GM19351 (cell line): ENCODE measurements around the gene MPC1L.
"Not testable (repeated sequence)": the region's sequence is repeated elsewhere in the genome, so short reads cannot be mapped to it uniquely, and the experiment has no call there.

Source experiments
- ATAC-seq: cut with Tn5 transposase; IDR thresholded peaks from one replicate; pipeline ENCODE4 v1.9.1; 2021; ENCODE audit warnings: mild to moderate bottlenecking, moderate library complexity; ENCODE audit not compliant: unreplicated experiment

Gene MPC1L

DNA sequence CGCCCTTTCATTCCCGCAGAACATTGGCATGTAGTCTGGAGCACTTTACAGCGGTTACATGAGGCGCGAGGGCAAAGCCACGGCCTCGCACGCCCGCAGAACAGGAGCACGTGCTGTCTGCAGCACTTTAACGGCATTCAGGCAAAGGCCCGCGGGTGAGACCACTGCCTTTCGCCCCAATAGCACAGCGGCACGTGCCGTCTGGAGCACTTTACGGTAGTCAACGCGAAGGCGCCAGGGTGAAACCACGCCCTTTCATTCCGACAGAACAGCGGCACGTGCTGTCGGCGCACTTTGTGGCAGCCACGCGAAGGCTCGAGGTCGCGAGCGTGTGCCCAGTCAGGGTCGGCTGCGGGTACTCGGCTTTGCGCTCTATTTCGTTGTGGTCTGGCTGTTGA lies at the start of gene MPC1L:
TSS of gene MPC1L (plus strand) at position 290 of the 398 bp plus-strand sequence. CDS start 138 bp downstream, outside the sequence.
- ATAC-seq, result no peak

DNA sequence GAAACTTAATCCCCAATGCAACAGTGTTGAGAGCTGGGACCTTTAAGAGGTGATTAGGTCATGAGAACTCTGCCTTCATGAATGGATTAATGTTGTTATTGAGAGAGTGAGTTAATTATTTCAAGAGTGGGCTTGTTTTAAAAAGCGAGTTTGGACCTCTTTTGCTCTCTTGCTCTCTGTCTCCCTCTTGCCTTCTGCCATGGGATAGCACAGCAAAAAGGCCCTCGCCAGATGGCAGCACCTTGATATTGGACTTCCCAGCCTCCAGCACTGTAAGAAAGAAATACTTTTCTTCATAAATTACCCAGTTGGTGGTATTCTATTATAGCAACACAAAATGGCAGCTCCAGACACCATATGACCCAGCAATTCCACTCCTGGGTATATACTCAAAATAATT lies 49.5 kb upstream of the MPC1L start:
- ATAC-seq, result no peak

DNA sequence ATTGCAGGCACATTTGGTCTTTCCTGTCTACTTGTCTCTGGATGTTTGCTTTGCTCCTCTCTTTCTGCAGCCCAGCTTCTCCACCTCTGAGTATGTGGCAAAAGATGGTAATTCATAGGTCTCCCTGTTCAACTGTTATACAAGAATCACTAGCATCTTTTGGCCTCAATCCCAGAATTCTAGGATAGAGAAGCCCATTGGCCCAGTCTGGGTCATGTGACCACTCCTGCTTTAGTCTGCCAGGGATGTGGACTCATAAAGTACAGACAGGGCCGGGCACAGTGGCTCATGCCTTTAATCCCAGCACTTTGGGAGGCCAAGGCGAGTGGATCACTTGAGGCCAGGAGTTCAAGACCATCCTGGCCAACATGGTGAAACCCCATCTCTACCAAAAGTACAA lies 47.8 kb upstream of the MPC1L start:
- not testable (repeated sequence) for ATAC-seq

DNA sequence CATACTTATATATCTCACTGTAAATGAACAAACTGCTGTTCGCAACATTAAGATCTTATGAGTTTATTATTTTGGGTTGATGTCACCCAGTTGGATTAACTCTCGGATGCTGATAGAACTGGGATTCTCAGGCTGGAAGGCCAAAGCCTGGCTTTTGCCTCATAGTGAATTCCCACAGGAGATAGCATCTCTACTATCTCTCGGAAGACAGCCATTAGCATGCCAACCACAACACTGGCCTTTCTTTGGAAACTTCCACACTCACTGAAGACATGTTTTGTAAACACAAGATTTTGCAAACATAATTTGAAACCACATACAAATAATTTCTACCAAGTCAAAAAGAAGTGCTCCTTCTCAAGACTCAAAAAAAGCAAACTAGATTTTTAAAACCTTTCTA lies 46.9 kb upstream of the MPC1L start:
- ATAC-seq, result no peak

DNA sequence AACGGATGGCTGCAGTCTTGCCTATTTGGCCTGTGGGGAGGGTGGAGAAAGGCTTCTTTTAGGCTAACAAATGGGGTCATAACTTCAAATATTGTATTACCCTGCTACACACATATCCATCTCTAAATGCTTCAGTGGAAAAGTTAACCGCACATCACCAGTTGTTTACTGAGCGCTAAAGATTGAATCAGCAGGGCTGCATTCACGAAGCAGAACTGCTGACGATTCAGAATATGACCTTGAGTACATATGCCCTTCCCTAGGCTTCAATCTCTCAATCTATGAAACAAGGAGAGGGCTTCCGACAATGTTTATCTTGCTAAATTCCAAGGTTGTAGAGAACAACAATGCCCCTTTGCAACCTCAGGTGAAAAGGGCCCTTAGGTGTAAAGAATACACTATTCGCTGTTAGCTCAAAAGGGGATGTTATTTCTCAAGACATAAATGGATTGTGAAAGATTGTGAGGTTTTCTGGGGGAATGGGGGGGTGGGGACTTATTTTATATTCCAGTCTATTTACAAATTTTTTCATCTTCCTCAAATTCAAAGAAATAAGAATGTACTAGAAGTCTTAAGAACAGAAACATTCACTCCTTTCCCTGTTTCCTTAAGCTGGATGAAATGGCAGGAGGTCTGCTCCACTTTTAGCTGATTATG lies 45.1 kb upstream of the MPC1L start:
- no peak for ATAC-seq

DNA sequence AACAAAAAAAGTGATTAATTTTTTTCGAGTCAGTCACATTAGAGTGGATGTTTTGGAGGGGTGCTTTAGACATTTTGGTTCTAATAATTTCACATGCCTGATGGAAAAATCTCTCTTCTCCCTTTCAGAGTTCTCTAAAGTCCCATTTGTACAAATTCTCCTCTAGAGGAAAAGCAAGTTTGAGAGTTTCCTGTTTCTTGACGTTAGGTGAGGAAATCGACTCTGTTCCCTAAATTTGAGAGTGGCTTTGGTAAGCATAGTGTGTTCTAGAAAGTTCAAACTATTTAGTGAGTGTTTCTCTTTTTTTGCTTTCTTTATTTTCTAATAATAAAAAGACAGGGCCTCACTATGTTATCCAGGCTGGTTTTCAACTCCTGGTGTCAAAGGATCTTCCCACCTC lies 44.1 kb upstream of the MPC1L start:
- ATAC-seq, result no peak

DNA sequence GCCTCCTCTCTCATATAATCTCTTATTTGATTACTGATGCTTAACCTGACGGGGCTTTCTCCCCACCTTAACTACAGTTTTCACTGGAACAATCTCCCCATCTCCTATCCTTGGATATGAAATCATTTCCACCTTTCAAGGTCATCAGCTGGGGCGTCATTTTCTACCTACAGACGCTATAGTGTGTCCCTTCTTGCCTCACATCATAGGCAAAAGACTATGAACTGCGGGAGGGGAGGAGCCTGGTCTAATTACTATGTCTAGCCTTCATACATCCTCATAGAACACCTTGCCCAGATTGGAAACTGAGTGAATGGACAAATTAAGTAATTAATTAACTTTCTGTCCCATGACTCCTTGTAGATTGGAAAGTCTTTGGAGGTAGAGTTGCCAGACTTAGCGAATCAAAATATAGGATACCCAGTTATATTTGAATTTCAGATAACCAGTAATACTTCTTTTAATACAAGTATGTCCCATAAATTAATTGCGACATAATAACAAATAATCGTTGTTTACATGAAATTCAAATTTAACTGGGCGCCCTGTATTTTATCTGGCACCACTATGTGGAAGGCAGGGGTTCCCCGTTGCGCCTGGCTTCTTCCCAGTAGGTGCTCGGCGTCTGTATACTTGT lies 43.2 kb upstream of the MPC1L start:
- ATAC-seq, result peak; percentile 44

DNA sequence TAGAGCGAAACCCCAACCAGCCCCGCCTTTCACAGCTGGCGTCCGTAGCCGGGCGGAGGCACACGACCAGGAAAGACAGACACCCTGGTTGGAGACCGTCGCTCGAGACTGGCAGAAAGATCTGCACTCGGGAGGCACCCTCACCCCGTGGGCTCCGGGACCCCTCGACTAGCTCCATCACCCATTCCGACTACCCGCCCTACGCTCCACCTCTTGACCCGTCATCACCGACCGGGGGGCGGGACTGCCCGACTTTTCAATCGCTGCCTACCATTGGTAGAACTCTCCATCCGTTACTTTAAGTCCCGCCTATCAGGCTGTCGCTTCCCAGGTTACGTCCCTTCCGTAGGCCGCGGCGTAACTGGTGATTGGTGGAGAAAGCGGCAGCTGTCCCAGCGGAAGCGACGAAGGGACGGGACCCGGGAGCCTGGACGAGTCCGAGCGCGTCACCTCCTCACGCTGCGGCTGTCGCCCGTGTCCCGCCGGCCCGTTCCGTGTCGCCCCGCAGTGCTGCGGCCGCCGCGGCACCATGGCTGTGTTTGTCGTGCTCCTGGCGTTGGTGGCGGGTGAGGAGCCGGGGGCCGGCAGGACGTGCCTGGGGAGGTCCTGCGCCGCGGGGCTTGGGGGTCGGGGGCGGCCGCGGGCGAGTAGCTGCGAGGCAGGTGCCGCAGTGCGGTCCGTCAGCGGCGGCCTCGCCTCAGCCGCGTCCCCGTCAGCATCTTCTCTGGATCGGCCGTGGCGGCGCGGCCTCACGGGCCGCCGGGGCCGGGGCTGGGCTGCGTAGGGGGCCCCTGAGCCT lies 42.5 kb upstream of the MPC1L start, which contains the start of gene ATP6AP2:
TSS of gene ATP6AP2 (plus strand) at position 434 of the 799 bp plus-strand sequence. CDS start at position 530, 96 bp downstream.
- ATAC-seq, result peak; percentile 95

DNA sequence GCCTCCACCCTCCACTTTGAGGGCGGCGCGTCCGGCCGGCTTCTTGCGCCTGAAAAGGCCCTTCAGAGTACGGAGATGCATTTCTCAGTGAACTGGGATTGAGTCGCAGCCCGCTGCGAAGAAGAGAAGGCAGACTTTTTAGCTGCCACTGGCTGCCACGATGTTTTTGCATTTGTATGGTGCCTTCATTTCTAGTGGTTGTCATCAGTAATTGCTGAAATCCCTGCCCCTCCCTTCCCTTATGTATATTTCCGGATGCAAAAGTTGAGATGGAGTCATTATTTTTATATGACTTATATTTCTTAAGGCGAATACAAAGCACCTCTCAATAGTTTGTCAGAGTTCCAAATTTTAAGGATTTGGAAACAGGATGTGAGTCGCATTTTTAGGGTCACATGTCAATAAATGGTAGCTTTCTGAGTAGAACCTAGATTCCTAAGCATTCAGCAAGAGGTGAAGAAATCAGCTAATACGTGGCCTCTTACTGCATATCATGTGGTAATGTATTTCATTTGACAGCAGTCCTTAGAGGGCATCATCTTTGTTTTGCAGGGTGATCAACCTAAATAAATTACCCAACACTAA lies 41.8 kb upstream of the MPC1L start:
- ATAC-seq, result peak; percentile 6

DNA sequence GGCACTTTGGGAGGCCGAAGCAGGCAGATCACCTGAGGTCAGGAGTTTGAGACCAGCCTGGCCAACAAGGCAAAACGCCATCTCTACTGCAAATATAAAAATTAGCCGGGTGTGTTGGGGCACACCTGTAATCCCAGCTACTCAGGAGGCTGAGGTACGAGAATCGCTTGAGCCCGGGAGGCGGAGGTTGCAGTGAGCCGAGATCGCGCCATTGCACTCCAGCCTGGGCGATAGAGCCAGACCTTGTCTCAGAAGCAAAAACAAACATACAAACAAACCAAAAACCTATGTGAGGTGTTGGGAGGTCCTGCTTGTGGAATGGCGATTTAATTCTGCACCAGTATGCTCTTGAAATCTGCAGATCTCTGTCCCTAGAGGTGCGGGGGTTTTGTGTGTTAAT lies 41.0 kb upstream of the MPC1L start:
- not testable (repeated sequence) for ATAC-seq

DNA sequence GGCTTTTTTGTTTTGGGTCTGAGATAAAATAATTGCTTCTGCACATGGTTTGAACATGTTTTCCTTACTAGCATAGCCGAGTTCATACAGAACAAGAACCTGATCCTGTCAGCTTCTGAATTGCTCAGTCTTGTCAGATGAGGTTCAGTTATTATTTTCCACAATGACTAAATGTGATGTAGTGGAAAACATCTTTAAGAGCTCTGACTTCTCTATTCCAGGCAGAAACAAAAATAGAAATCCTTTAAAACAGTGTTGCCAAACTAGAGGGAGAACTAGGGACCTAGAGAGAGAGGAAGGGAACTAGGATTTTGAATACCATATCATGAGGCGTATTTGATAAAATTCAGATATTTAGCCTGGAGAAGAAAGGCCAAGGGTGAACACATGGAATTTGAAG lies 40.4 kb upstream of the MPC1L start:
- no peak for ATAC-seq

DNA sequence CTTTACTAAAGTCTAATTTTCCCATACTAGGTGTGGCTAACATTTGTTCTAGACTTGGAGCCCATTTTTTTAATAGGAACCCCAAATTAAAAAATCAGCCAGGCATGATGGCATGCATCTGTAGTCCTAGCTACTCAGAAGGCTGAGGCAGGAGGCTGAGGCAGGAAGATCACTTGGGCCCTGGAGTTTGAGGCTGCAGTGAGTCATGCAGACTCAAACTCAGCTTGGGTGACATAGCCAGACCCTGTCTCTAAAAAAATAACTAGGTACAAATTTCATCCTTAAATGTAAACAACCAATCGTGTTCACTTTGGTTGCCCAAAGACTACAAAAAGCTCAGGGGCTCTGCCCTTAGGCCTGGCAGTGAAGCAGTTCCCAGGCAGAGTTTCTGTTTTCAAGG lies 35.6 kb upstream of the MPC1L start:
- ATAC-seq, result not testable (repeated sequence)

DNA sequence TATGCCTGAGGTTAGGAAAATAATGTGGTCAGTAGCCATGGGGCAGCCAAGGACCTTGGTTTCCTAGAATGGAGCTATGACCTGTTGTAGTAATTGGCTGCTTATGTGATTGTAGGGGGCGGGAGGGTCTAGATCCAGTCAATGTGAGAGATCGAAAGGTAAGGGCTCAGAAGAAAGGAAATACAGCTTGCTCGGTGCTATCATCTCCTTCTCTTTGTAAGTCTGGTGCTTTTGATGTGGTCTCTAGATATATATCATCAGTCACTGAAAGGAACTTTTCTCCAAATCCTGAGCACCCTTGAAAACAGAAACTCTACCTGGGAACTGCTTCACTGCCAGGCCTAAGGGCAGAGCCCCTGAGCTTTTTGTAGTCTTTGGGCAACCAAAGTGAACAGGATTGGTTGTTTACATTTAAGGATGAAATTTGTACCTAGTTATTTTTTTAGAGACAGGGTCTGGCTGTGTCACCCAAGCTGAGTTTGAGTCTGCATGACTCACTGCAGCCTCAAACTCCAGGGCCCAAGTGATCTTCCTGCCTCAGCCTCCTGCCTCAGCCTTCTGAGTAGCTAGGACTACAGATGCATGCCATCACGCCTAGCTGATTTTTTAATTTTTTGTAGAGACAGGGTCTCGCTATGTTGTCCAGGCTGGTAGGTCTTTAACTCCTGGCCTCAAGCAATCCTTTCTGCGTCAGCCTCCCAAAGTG lies 33.5 kb upstream of the MPC1L start:
- ATAC-seq, result not testable (repeated sequence)

DNA sequence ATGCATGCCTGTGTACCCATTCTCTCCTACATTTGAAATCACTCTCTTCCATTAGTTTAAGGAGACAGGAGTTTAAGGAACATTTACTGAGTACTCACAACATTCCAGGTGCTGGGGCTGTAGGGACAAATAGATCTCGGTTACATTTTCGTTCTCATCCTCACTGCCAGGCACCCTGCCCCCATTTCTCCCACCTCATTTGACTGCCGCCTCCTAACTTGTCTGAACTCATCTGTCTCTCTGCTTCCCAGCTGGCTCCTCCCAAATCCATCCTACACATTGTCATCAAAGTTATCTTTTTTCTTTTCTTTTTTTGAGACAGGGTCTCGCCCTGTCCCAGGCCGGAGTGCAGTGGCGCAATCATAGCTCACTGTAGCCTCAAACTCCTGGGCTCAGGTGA lies 19.8 kb upstream of the MPC1L start:
- ATAC-seq, result no peak

DNA sequence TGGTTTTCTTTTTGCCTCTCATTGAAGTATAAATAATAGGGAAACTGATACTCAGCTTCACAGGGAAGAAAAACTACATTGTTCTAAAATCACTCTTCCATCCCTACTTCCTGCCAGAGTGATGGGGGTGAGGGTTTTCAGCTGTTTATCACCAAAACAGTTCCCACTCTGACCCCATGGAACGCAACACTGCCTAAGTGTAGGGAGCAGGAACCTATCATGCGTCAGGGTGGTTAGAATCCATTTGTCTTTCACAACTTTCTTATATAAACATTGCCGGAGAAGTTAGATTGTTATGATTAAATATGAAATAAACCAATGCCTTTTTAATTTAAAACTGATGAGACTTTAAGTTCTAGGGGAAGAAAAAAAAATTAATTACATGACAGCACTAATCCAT lies 15.8 kb upstream of the MPC1L start:
- ATAC-seq, result no peak

DNA sequence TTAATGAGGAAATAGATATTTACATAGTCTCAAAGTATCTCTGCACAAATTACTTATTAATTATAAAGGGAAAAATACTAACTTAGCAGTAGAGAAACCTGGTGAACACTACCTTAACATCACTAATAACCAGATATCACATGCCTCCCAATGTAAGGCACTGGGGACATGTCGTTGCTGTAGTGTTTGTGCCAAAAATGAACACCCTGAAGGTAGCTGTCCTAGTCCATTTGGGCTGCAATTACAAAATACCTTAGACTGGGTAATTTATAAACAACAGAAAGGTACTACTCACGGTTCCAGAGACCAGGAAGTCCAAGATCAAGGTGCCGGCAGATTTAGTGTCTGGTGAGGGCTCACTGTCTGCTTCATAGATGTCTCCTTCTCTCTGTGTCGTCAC lies 10.7 kb upstream of the MPC1L start:
- ATAC-seq, result no peak

DNA sequence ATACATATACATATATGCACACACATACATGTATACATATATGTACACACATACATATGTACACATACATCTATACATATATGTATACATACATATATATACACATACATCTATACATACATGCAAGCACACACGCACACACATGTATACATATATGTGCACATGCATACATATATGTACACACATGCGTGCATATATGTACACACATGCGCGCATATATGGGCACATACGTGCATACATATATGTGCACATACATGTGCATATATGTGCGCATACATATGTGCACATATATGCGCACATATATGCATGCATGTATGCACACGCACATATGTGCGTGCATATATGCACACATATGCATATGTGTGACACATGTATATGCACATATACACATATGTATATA lies 7.3 kb upstream of the MPC1L start:
- no peak for ATAC-seq

DNA sequence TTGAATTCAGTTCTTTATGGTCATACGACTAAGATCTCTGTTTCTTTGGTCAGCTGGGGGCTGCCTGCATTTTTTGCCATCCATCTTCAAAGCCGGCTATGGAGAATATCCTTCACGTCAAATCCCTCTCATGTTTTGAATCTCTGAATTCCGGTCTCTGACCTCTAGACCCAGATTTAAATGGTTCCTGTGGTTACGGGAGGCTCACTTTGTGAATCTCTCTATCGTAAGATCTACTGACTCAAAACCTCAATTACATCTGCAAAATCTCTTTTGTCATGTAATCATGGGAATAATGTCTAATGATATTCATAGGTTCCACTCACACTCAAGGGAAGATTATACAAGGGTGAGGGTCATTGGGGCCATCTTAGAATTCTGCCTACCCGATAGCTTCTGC lies 5.7 kb upstream of the MPC1L start:
- no peak for ATAC-seq

DNA sequence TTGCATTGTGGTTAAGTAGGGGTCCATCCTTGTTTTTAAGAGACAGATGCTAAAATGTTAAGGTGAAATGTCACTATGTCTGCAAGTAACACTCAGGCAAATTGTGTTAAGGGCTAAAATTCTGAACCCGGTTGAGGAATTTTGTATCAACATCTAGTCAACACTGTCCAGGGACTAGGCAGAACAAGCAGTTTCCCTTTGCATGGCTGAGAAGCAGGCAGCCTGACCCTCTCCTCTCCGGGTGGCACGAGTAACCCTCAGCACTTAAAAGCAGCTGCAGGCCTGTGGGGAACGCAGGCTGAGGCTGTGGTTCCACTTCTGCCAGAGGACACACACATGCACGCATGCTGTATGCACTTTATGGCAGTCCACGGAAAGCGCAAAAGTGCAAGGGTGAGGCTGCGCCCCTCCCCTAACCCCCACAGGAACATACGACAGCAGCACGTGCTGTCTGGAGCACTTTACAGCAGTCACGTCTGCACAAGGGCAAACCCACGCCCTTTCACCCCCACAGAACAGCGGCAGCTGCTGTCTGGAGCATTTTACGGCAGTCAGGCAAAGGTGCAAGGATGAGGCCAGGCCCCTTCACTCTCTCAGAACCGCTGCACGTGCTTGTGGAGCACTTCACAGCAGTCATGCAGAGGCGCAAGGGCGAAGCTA lies 619 bp upstream of the MPC1L start:
- ATAC-seq, result no peak

DNA sequence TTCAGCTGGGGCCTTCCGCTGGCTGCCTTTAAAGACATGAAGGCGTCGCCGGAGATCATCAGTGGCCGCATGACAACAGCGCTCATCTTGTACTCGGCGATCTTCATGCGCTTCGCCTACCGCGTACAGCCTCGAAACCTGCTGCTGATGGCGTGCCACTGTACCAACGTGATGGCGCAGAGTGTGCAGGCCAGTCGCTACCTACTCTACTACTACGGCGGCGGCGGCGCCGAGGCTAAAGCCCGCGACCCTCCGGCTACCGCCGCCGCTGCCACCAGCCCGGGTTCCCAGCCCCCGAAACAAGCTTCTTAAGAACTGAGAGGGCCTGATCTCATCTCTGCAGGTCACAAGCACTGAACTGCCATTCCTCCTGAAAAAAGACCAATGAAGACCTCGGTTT lies 437 bp downstream of the MPC1L start:
- ATAC-seq, result no peak
